Stimulated activated CD8-positive, alpha-beta memory T cell treated with anti-CD3 and anti-CD28 coated beads, Interleukin-15, amount 100 ng/mL, for 24 hours (primary cell): Measurements from ENCODE around the gene FIGNL1.
A peak's percentile ranks its signal among the peaks of the same experiment; 100 is the strongest.

ENCODE experiments used
- DNase-seq: peaks from one replicate; pipeline ENCODE4 v3.0.0-alpha.2; 2020; ENCODE audit warnings: low read depth

FIGNL1 gene

GRCh38 chr7:50449881-50450589 lies at the start of gene FIGNL1:
FIGNL1 (minus strand) TSS chr7:50450350; CDS start chr7:50447287, 3,063 bp downstream.
- DNase-seq = peak; percentile 69

- no peak for DNase-seq
Observed at GRCh38 chr7:50499092-50499491, 48.9 kb upstream of the FIGNL1 start.

GRCh38 chr7:50497968-50498367 lies 47.8 kb upstream of the FIGNL1 start:
- DNase-seq = no peak

- DNase-seq = no peak
Observed at GRCh38 chr7:50497068-50497642, 47.0 kb upstream of the FIGNL1 start.

- DNase-seq = no peak
Observed at GRCh38 chr7:50496569-50496968, 46.4 kb upstream of the FIGNL1 start.

- no peak for DNase-seq
Observed at GRCh38 chr7:50495746-50496145, 45.6 kb upstream of the FIGNL1 start.

GRCh38 chr7:50492770-50493519 lies 42.8 kb upstream of the FIGNL1 start:
- no peak for DNase-seq

GRCh38 chr7:50491943-50492342 lies 41.8 kb upstream of the FIGNL1 start:
- DNase-seq = no peak

- no peak for DNase-seq
Observed at GRCh38 chr7:50491209-50491608, 41.1 kb upstream of the FIGNL1 start.

GRCh38 chr7:50488379-50488778 lies 38.2 kb upstream of the FIGNL1 start:
- DNase-seq = no peak

GRCh38 chr7:50486512-50486911 lies 36.4 kb upstream of the FIGNL1 start:
- no peak for DNase-seq

- no peak for DNase-seq
Observed at GRCh38 chr7:50481867-50482266, 31.7 kb upstream of the FIGNL1 start.

- DNase-seq = no peak
Observed at GRCh38 chr7:50480797-50481196, 30.6 kb upstream of the FIGNL1 start.

- DNase-seq = no peak
Observed at GRCh38 chr7:50479743-50480517, 29.8 kb upstream of the FIGNL1 start.

GRCh38 chr7:50477640-50478039 lies 27.5 kb upstream of the FIGNL1 start:
- DNase-seq = no peak

GRCh38 chr7:50476953-50477625 lies 26.9 kb upstream of the FIGNL1 start:
- no peak for DNase-seq

GRCh38 chr7:50475340-50475739 lies 25.2 kb upstream of the FIGNL1 start:
- DNase-seq = no peak

GRCh38 chr7:50474382-50475160 lies 24.4 kb upstream of the FIGNL1 start:
- no peak for DNase-seq

- DNase-seq = no peak
Observed at GRCh38 chr7:50473531-50473930, 23.4 kb upstream of the FIGNL1 start.

- no peak for DNase-seq
Observed at GRCh38 chr7:50472427-50472826, 22.3 kb upstream of the FIGNL1 start.

- no peak for DNase-seq
Observed at GRCh38 chr7:50471970-50472369, 21.8 kb upstream of the FIGNL1 start.
